ENCODE data around the gene HPS3. TPM values are rescaled to one million over a fixed set of nuclear protein-coding genes. Genes with fewer than 3 reads are reported as not detected.

The HPS3 gene
- total and polyA plus RNA-seq, 2 of the 4 experiments (the other 2 are of a cell fraction): 15.2 to 24.2 TPM

DNA sequence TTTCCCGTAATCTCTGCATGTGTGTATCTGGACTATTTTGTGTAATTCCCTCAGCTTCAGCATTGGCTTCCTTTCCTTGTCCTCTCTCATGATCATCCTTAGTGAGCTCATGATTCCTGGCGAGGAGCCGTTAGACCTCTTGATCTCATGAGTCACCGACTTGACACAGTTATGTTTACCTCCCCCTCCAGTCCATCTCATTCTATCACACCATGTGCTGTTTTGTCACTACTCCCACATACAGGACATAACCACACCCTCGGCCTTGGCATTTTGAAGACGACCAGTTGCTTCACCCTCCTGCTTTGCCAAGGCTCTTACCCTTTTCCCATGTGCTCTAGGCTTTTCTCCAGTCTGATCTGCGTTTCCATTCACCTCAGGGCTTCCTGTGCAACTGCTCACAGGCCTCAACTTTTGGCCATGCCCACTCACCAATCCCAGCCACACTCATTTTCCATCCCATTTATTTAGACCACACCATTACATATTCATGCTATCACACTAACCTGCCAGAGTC is 50.7 kb downstream of the HPS3 start:
- no peaks in the 10 kb centered on the region for H3K9me3 ChIP-seq (ENCODE audit: control insufficient read depth, insufficient read depth, low read length)
- H4K20me1 ChIP-seq (ENCODE audit: insufficient read depth, low read length): no peaks in the 10 kb centered on the region
- H3K4me2 ChIP-seq (ENCODE audit: low read depth, low read length): no peak overlapping the region
- H3K4ac ChIP-seq (ENCODE audit: low read depth, low read length): peak overlapping the region; percentile 83
- peak overlapping the region; percentile 36; the same call in 1 of the 2 replicates for H3K56ac ChIP-seq (ENCODE audit: extremely low read depth, insufficient read depth, low read length)
- H2BK120ac ChIP-seq (ENCODE audit: low read depth, low read length): peak overlapping the region; percentile 92
- ChIA-PET CTCF (interaction anchor here (0.7 to 1.3 kb wide), 6 partner anchors 8 to 834 kb away, joined by 3 to 9 read pairs (median 4); partner anchors contain the start of gene HPS3), POLR2A (ENCODE audit: unreplicated experiment) (interaction anchor here (0.5 kb wide), 1 partner anchor 224 kb away, joined by 7 read pairs; no protein-coding TSS in a partner anchor)
- H2BK20ac ChIP-seq (ENCODE audit: low read depth, low read length): peak overlapping the region; percentile 92
- DNase-seq (peak; percentile 100), ATAC-seq (ENCODE audit: low read depth) (peak; percentile 96)
- no peaks in the 10 kb centered on the region for H3K27me3 ChIP-seq (ENCODE audit: control insufficient read depth, insufficient read depth, low read length)
- H4K91ac ChIP-seq (ENCODE audit: insufficient read depth, low read depth, low read length): peak overlapping the region; percentile 88
- in situ Hi-C loops (cut with MboI; ENCODE audit: low sequenced_read_pairs) (no loop called here), intact Hi-C loops (cut with micrococcal nuclease) (no loop called here), dilution Hi-C loops (cut with HindIII; ENCODE audit: low sequenced_read_pairs, unreplicated experiment) (no loop called here)
- peak overlapping the region; percentile 51 for H2AK5ac ChIP-seq (ENCODE audit: low read depth, low read length)
- peak overlapping the region; percentile 90 for H2AK9ac ChIP-seq (replicated peaks; ENCODE audit: low read depth, low read length, poor library complexity)
- peak overlapping the region; percentile 38; the same call in 1 of the 2 replicates for H3K18ac ChIP-seq (ENCODE audit: low read depth, low read length)
- H4K5ac ChIP-seq (ENCODE audit: low read depth, low read length): peak overlapping the region; percentile 6; the same call in 1 of the 2 replicates
- peaks cover 4% of the 10 kb centered on the region; the same call in 1 of the 2 replicates for H3K9me1 ChIP-seq (ENCODE audit: insufficient read depth, low read length)
- no TSS peak for BruUV-seq (replicated peaks)
- WGBS, 2 experiments (ENCODE audit: extremely low coverage in 2 of 2, insufficient read length in 1 of 2): 10% methylated on average over 6 of the region's 7 CpGs; no CpG with 5 or more reads in 1 of the 2 experiments
- H2BK5ac ChIP-seq (ENCODE audit: low read depth, low read length, poor library complexity, severe bottlenecking): peak overlapping the region; percentile 93
- peak overlapping the region; percentile 82; the same call in 2 of the 3 replicates for H2BK15ac ChIP-seq (ENCODE audit: low read depth, low read length)
- peak overlapping the region; percentile 21 to 79 for H4K8ac ChIP-seq (ENCODE audit: low read depth in 2 of 2, low read length in 2 of 2)
- peaks cover 3% of the 10 kb centered on the region for H3K36me3 ChIP-seq (ENCODE audit: control insufficient read depth, insufficient read depth, low read length)
- H3K14ac ChIP-seq (replicated peaks; ENCODE audit: low read depth, low read length): peak overlapping the region; percentile 72
- H3K4me1 ChIP-seq (ENCODE audit: control insufficient read depth, insufficient read depth, low read length): peaks cover 12% of the 10 kb centered on the region
- H3K27ac ChIP-seq (ENCODE audit: insufficient read depth, low read length): peak overlapping the region; percentile 26
- H3K79me1 ChIP-seq (ENCODE audit: low read depth in 1 of 2, low read length in 2 of 2): no peaks in the 10 kb centered on the region
- no peak overlapping the region for H3K4me3 ChIP-seq (ENCODE audit: insufficient read depth, low read depth, low read length)
- peak overlapping the region; percentile 68 for H3K23ac ChIP-seq (ENCODE audit: low read depth, low read length)
- H3K9ac ChIP-seq (ENCODE audit: low read depth, low read length): no peak overlapping the region
- H2AFZ ChIP-seq (replicated peaks; ENCODE audit: low read length, poor library complexity): peak overlapping the region; percentile 81
- TF ChIP-seq, protein P1, sequence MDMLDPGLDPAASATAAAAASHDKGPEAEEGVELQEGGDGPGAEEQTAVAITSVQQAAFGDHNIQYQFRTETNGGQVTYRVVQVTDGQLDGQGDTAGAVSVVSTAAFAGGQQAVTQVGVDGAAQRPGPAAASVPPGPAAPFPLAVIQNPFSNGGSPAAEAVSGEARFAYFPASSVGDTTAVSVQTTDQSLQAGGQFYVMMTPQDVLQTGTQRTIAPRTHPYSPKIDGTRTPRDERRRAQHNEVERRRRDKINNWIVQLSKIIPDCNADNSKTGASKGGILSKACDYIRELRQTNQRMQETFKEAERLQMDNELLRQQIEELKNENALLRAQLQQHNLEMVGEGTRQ (IDR thresholded peaks at IDR 0.05; ENCODE audit: low read depth, low read length): peak; percentile 67; the same call in 1 of the 2 replicates
- TF ChIP-seq RAD21 (IDR thresholded peaks at IDR 0.05; ENCODE audit: low read length): peak; percentile 6; the same call in 1 of the 2 replicates
- 0 out of 2 replicates have a peak, but pooled peaks have one; percentile 39 for TF ChIP-seq MAZ (IDR thresholded peaks at IDR 0.05; ENCODE audit: borderline replicate concordance, low read depth, low read length)
- TF ChIP-seq SMC3 (IDR thresholded peaks at IDR 0.05; ENCODE audit: low read depth, low read length): no peak
- TF ChIP-seq NFE2L2 (IDR thresholded peaks at IDR 0.05; ENCODE audit: low read depth, low read length): 0 out of 2 replicates have a peak, but pooled peaks have one; percentile 23
- no peak for TF ChIP-seq CTCF (conservative IDR thresholded peaks at IDR 0.05; ENCODE audit: low read depth, low read length)
- no peak for TF ChIP-seq CHD1 (IDR thresholded peaks at IDR 0.05; ENCODE audit: low read depth, low read length)
- TF ChIP-seq FOS (IDR thresholded peaks at IDR 0.05; ENCODE audit: low read depth, low read length): peak; percentile 92
- TF ChIP-seq BHLHE40 (IDR thresholded peaks at IDR 0.05; ENCODE audit: low read depth, low read length): peak; percentile 53; the same call in 1 of the 2 replicates
- TF ChIP-seq RCOR1 (IDR thresholded peaks at IDR 0.05; ENCODE audit: insufficient replicate concordance, low read length): peak; percentile 84
- TF ChIP-seq CEBPB (IDR thresholded peaks at IDR 0.05; ENCODE audit: low read depth, low read length): peak; percentile 87
- TF ChIP-seq RFX5 (IDR thresholded peaks at IDR 0.05; ENCODE audit: low read depth, low read length): no peak
- peak; percentile 87 for TF ChIP-seq MXI1 (IDR thresholded peaks at IDR 0.05; ENCODE audit: borderline replicate concordance, low read depth, low read length)
- no peak for TF ChIP-seq POLR2A (IDR thresholded peaks at IDR 0.05; ENCODE audit: low read depth, low read length)
- TF ChIP-seq MAFK (IDR thresholded peaks at IDR 0.05; ENCODE audit: low read depth, low read length): 0 out of 2 replicates have a peak, but pooled peaks have one; percentile 30

Data from IMR-90 (cell line).